Measurements from ENCODE around the gene STAT6. TPM values are rescaled to one million over a fixed set of nuclear protein-coding genes. Genes with fewer than 3 reads are reported as not detected.
"Not testable (repeated sequence)": the region's sequence is repeated elsewhere in the genome, so short reads cannot be mapped to it uniquely, and the experiment has no call there.

The STAT6 gene
- polyA plus RNA-seq, 1 donor (not counting 4 experiments of a cell fraction or from before 2014, with no cell fraction given) = 113 TPM

- dilution Hi-C loops (cut with MboI; ENCODE audit: extremely low pct_ligation_motif_present, low sequenced_read_pairs) = no loop called here
- FAIRE-seq = no peak
Observed at GRCh38 chr12:57123813-57124212, 12.7 kb upstream of the STAT6 start.

GRCh38 chr12:57120718-57121117 is 9.6 kb upstream of the STAT6 start:
- H3K9ac ChIP-seq (ENCODE audit: control insufficient read depth, extremely low read depth, insufficient read depth, low read length); FAIRE-seq; DNase-seq (ENCODE audit: low read depth, low spot score); H3K36me3 ChIP-seq (ENCODE audit: control insufficient read depth in 2 of 2, extremely low read depth in 1 of 2, insufficient read depth in 2 of 2, low read length in 2 of 2); H3K9me1 ChIP-seq (ENCODE audit: control insufficient read depth, extremely low read depth, insufficient read depth, low read length); H2AFZ ChIP-seq (ENCODE audit: control insufficient read depth, low read length); H3K27me3 ChIP-seq (ENCODE audit: control insufficient read depth, extremely low read depth, insufficient read depth, low read length); H4K20me1 ChIP-seq (ENCODE audit: control insufficient read depth, extremely low read depth, insufficient read depth, low read length); dilution Hi-C loops (cut with MboI; ENCODE audit: extremely low pct_ligation_motif_present, low sequenced_read_pairs); H3K79me2 ChIP-seq (ENCODE audit: control insufficient read depth, insufficient read depth, low read length); H3K27ac ChIP-seq (ENCODE audit: control insufficient read depth, insufficient read depth, low read length); H3K4me3 ChIP-seq (ENCODE audit: control insufficient read depth in 2 of 3, extremely low read depth in 1 of 3, insufficient read depth in 2 of 3, low read depth in 1 of 3, low read length in 3 of 3); H3K4me2 ChIP-seq (ENCODE audit: control insufficient read depth, extremely low read depth, insufficient read depth, low read depth, low read length); H3K9me3 ChIP-seq (ENCODE audit: control insufficient read depth, low read depth, low read length): not testable (repeated sequence)
- H3K4me1 ChIP-seq (ENCODE audit: control insufficient read depth, extremely low read depth, insufficient read depth, low read length) = peaks cover 21% of the 10 kb centered on the region

More at GRCh38 chr12:57123813-57124212, 12.7 kb upstream of the STAT6 start:
- Histone ChIP-seq H3K27ac (ENCODE audit: control insufficient read depth, insufficient read depth, low read length) (no peak overlapping the region), H4K20me1 (ENCODE audit: control insufficient read depth, extremely low read depth, insufficient read depth, low read length) (no peaks in the 10 kb centered on the region), H3K9ac (ENCODE audit: control insufficient read depth, extremely low read depth, insufficient read depth, low read length) (no peak overlapping the region), H3K4me1 (ENCODE audit: control insufficient read depth, extremely low read depth, insufficient read depth, low read length) (peaks cover 21% of the 10 kb centered on the region), H3K4me3 (ENCODE audit: control insufficient read depth in 2 of 3, extremely low read depth in 1 of 3, insufficient read depth in 2 of 3, low read depth in 1 of 3, low read length in 3 of 3) (no peak overlapping the region), H2AFZ (ENCODE audit: control insufficient read depth, low read length) (no peak overlapping the region), H3K9me1 (ENCODE audit: control insufficient read depth, extremely low read depth, insufficient read depth, low read length) (no peaks in the 10 kb centered on the region), H3K79me2 (ENCODE audit: control insufficient read depth, insufficient read depth, low read length) (no peaks in the 10 kb centered on the region), H3K4me2 (ENCODE audit: control insufficient read depth, extremely low read depth, insufficient read depth, low read depth, low read length) (no peak overlapping the region), H3K27me3 (ENCODE audit: control insufficient read depth, extremely low read depth, insufficient read depth, low read length) (no peaks in the 10 kb centered on the region), H3K9me3 (ENCODE audit: control insufficient read depth, low read depth, low read length) (no peaks in the 10 kb centered on the region), H3K36me3 (ENCODE audit: control insufficient read depth in 2 of 2, extremely low read depth in 1 of 2, insufficient read depth in 2 of 2, low read length in 2 of 2) (no peaks in the 10 kb centered on the region)
- TF ChIP-seq EZH2 (IDR thresholded peaks at IDR 0.05; ENCODE audit: low read length) = no peak
- no peak for TF ChIP-seq CTCF (optimal IDR thresholded peaks at IDR 0.05 in 1 of 3, IDR thresholded peaks at IDR 0.05 in 1 of 3, conservative IDR thresholded peaks at IDR 0.05 in 1 of 3; ENCODE audit: extremely low read depth in 1 of 3, insufficient read depth in 2 of 3, low read length in 3 of 3)
- DNase-seq (ENCODE audit: low read depth, low spot score) = no peak

Data from keratinocyte (primary cell).